GM18507 (cell line): Measurements from ENCODE around the gene GHDC.
"Not testable (repeated sequence)": the region's sequence is repeated elsewhere in the genome, so short reads cannot be mapped to it uniquely, and the experiment has no call there.

Source experiments
- DNase-seq: peaks from one replicate; pipeline ENCODE4 v3.0.0; 2011; ENCODE audit warnings: low read depth; ENCODE audit not compliant: insufficient read length; ENCODE audit errors: extremely low spot score
- FAIRE-seq: peaks from 2 replicates; lab custom pipeline; 2011; peaks lifted over from hg19 to GRCh38; lab: Jason Lieb, UNC

GHDC gene

DNA sequence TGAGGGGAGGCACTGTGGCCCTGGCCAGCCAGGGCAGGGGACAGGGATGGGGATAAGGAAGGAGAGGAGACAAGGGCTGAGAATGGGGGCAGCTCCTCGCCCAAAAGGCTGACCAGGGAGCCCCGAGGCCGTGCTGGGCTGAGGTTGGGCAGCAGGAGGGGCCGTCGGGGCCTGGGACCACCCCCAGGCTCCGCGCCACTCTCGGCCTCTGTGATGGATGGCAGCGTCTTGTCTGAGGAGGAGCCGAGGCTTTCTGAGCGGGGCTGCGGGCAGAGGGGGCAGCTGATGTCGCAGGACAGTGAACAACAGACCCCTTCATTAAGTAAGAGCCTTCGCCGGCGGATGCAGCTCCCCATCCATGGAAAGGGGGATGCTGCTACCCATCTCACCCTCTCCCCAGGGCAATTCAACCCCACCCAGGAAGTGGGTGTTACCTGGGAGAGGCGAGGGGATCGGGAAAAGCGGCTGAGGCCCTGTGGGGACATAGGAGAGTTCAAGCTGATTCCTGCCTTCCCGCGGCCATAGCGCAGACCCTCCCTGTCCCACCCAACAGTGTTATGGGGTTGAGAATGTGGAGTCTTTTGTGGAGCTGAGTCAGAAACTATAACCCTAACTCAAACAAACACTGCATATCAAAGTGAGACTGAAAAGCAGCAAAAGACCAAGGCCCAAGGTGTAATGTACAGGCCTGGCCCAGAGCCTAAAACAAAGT, 30.4 kb downstream of the GHDC start:
- DNase-seq (no peak), FAIRE-seq (no peak)

DNA sequence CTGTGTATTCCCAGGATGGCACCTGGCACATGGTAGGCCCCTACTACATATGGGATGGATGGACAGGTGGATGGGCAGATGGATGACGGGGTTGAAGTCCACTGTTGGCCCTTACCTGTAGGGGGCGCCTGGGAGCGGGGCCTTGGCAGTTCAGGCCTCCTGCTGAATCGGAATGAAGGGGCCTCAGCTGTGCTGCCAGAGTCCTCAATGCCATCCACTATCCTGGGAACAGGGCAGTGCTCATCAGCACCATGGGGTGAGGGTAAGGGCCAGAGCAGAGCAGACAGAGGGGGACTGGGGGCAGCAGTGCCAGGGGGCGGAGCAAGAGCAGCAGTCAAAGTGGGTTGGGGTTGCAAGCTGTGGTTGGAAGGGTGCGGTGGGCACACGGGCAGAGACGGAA, 31.2 kb downstream of the GHDC start:
- DNase-seq: no peak
- no peak for FAIRE-seq

DNA sequence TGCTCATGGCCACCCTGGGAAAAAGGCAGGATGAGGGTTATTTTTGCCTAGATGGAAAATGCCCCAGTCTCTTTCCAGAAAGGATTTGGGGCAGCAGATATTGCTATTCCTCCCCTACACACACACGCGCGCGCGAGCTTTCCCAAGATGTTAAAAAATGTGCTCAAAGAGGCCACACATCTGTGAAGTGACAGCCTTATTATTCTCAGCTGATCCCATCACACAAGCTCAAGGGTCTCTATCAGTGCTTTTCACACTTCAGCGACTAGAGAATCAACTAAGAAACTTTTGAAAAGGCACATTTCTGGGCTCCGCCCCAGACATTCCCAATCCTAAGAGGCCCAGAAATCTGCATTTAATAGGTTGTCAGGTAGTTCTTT, 33.8 kb downstream of the GHDC start:
- FAIRE-seq (no peak), DNase-seq (no peak)

DNA sequence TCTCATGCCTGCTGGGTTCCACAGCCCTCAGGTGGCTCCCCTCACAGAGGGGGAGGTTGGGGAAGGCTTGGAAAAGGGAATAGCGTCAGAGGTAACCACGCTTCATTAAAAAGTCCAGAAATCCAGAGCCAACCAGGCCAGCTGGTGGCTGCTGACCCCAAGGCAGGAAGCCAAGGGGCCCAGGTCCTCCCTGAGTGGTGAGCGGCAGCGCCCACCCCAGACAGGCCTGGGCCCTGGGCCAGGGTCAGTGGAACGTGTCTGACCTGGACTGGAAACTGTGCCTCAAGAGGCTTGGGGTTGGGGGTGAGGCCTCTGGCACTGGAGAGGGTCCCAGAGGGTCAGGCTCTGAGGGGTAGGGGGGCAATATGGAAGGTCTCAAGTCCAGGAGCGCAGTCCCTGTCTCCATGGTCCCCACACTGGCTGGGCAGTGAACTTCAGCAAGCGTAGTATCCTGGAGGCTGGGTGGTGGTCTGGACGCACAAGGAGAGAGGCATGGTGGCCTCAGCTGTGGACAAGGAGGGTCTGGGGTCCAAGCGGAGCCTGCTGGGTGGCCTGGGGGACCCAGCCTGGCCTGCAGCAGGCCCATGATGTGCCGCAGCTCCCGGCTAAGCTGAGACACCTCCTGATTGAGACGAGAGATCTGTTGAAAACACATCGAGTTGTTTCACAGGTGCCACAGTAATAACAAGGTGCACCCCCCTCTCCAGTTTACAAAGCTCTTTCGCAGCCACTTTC, 34.3 kb downstream of the GHDC start:
- FAIRE-seq: no peak
- no peak for DNase-seq

DNA sequence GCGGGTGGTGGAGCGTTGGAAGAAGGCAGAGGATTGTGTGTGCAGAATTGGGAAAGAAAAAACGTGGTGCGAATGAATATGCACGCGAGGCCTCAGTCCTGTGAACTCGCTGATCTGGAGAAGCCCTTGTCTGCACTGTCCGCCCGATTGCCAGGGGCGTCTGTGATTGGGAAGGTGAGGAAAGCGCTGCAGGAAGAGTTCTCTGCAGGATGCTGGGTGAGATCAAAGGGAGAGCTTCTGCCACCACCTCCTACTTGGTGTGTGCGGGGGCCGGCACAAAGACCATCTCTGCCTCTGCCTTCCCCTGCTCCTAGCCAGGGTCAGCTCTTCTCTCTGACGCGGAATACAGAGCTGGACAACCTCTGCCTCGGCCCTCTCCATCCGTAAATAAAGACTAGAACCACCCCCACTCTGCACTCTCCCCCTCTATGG, 38.7 kb downstream of the GHDC start:
- FAIRE-seq (no peak), DNase-seq (no peak)

DNA sequence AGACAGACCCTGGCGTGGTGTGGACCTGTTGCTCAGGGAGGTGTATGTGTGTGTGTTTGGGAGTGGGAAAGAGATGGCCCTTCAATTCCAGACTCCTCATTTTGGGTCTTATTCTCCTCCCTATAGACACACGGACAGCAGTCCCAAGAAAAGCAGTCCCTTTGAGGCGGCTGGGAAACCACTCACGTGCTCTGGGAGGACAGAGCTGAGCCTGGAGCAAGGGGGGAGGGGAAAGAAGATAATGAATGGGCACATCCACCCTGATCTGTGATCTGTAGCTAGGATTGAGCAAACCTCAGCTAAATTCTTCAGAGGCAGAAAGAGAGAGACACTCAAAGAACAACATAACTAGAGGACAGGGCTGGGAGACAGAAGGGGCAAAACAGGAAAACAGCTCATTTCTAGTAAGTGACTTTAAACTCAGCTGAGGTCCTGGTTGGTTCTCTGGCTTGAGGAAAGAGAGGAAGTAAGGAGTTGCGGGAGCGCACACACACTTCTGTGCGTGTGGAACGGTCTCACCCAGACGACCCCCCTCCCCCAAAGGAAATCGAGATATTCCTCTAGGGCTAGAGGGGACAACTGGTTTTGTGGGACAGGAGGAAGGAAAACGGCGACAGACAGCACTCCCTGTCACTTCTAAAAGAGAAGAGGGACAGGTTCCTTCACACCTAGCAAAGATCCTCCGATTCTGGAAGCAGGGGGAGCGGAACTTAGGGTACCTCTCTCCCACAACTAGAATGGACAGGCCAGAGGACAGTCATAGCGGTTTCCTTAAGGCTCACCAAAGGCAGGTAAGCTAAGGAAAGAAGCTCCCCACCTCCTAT, 40.2 kb downstream of the GHDC start:
- FAIRE-seq (peak; percentile 46), DNase-seq (no peak)

DNA sequence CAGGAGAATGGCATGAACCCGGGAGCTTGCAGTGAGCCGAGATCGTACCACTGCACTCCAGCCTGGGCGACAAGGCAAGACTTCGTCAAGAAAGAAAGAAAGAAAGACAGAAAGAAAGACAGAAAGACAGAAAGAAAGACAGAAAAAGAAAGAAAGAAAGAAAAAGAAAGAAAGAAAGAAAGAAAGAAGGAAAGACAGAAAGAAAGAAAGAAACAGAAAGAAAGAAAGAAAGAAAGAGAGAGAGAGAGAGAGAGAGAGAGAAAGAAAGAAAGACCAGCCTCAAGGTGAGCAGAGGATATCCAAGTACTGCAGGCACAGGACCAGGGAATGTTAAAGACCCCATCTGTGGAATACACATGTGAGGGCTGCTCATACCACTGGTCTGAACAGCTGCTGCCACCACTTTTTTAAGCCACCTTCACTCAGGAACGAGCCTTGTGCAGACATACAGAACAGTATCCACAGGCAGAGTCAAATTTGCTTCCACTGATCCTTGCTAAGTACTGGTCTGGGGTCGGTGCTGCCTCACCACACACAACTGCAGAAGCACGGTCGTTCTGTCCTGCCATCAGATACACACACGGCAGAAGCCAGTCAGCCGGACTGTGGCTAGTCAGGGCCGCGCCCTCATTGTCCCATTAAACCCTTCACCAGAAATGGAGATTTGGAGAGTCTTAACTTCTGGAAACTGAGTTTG, 47.2 kb downstream of the GHDC start:
- FAIRE-seq: no peak

DNA sequence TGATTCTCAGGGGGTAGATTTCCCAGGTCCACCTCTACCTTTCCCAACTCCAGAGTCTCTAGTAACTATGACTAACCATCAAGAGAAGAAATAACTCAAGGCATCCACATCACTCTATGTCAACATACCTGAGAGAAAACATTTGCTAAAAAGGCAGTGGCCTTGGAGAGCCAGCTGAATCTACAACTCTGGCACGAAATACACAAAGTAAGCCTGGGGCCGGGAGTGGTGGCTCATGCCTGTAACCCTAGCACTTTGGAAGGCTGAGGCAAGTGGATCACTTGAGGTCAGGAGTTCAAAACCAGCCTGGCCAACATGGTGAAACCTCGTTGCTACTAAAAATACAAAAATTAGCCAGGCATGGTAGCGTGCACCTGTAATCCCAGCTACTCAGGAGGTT, 51.2 kb downstream of the GHDC start:
- not testable (repeated sequence) for FAIRE-seq, DNase-seq

More for the DNA sequence above, 47.2 kb downstream of the GHDC start:
- DNase-seq: no peak

DNA sequence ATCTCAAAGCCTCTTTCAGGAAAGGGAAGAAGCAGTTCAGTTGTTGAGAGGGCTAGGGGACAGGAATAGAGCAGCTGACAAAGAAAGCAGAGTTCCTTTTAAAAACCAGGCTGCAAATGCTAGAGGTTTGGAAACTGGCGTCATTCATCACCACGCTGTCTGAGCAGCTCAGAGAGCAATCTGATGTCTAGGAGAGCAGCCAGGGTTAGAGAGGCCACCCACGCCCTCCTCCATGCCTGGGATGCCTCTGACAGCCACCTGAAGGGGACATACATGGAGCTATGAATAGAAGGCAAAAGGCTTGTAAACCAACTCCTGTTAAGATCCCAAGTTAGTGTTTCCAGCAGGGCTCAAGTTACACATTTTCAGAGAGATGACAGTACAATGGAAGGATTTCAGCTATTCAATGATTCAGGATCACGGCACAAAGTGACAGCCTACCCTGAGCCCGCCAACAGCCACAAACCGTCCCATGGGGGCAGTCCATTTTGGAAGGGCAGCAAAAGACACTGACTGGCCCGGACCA, 51.9 kb downstream of the GHDC start:
- FAIRE-seq: no peak
- no peak for DNase-seq

DNA sequence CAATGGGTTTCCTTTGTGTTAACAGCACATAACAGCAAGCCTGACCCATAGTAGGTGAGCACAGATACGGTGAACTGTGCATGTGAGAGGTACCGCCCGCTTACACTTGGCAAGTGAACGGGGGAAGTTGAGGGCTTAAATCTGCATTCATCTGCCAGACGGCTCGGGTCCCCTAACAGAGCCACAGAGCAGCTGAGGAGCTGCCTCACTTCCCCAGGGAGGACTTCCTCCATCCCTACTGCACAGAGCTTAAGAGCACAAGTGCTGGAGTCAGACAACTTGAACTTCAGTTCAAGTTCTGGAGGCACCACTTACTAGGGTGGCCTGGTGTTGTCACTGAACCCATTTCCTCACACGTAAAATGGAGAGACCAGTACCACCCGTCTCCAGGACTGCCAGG, 52.9 kb downstream of the GHDC start:
- FAIRE-seq: no peak

DNA sequence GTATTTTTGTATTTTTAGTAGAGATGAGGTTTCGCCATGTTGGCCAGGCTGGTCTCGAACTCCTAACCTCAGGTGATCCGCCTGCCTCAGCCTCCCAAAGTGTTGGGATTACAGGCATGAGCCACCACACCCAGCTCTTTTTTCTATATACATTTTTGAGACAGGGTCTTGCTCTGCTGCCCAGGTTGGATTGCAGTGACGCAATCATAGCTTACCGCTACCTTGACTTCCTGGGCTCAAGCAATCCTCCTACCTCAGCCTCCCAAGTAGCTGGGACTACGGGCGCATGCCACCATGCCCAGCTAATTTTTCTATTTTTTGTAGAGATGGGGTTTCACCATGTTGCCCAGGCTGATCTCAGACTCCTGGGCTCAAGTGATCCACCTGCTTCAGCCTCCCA, 53.6 kb downstream of the GHDC start:
- not testable (repeated sequence) for FAIRE-seq, DNase-seq

More for the DNA sequence above, 52.9 kb downstream of the GHDC start:
- no peak for DNase-seq
